B cell (primary cell): Measurements from ENCODE around the gene PIGT. TPM values are rescaled to one million over a fixed set of nuclear protein-coding genes. Genes with fewer than 3 reads are reported as not detected.

Experiments used
- ATAC-seq: fragments of 200-7000 bp; cut with Tn5 transposase; one replicate; pipeline ENCODE4 v1.10.0; 2021; ENCODE audit warnings: low read depth, mild to moderate bottlenecking, moderate number of reproducible peaks, moderate library complexity
- CTCF ChIA-PET: fragments of 350-600 bp; sonication (Branson Sonifier 250); formaldehyde crosslinking; loops from one replicate; lab custom pipeline; 2021; ENCODE audit warnings: antibody characterized with exemption, inconsistent platforms; lab: Charles Lee
- POLR2A ChIA-PET: fragments of 350-600 bp; sonication (Branson Sonifier 250); formaldehyde crosslinking; loops from one replicate; lab custom pipeline; 2021; ENCODE audit warnings: antibody characterized with exemption; lab: Charles Lee
- DNase-seq: peaks from one replicate; pipeline ENCODE4 v3.0.0; 2013
- H2AFZ ChIP-seq: 2 replicates; pipeline ENCODE4 v1.6.1; 2012; ENCODE audit warnings: mild to moderate bottlenecking, low read depth, low read length; ENCODE audit not compliant: insufficient read depth, poor library complexity, severe bottlenecking
- H3K27ac ChIP-seq, 2 donors: 1 replicate in 1 of 2; 2 replicates in 1 of 2; pipeline ENCODE4 v1.5.1; 2012 to 2013; ENCODE audit warnings: low read length in 2 of 2, mild to moderate bottlenecking in 2 of 2, moderate library complexity in 1 of 2
- H3K27me3 ChIP-seq, 4 experiments: fragments of 200-600 bp in 1 of 4; sonication (generic) in 1 of 4; replicated peaks in 1 of 4; 1 replicate in 2 of 4; 2 replicates in 2 of 4; pipeline versions ENCODE4 v1.6.1 to v1.7.0; 2013 to 2016; ENCODE audit warnings: low read length in 3 of 4, mild to moderate bottlenecking in 2 of 4, mixed read lengths in 1 of 4, moderate library complexity in 1 of 4; ENCODE audit not compliant: insufficient read depth in 4 of 4, control insufficient read depth in 3 of 4; ENCODE audit errors: control extremely low read depth in 1 of 4
- H3K36me3 ChIP-seq, 2 experiments: replicated peaks in 1 of 2; 1 replicate in 1 of 2; 2 replicates in 1 of 2; pipeline versions ENCODE4 v1.6.1 to v1.7.1; 2013; ENCODE audit warnings: low read length in 1 of 2; ENCODE audit not compliant: insufficient read depth in 2 of 2, control insufficient read depth in 1 of 2; ENCODE audit errors: control extremely low read depth in 1 of 2, extremely low read depth in 1 of 2
- H3K4me1 ChIP-seq, 2 donors: fragments of 200-600 bp in 1 of 2; sonication (generic) in 1 of 2; 1 replicate in 1 of 2; 2 replicates in 1 of 2; pipeline versions ENCODE4 v1.5.1 to v1.6.1; 2013 to 2017; ENCODE audit warnings: low read length in 2 of 2; ENCODE audit not compliant: control insufficient read depth in 2 of 2, insufficient read depth in 2 of 2
- H3K4me2 ChIP-seq: replicated peaks from 2 replicates; pipeline ENCODE3; 2012; ENCODE audit warnings: mild to moderate bottlenecking, low read depth, low read length; ENCODE audit not compliant: poor library complexity, severe bottlenecking
- H3K4me3 ChIP-seq, 5 experiments: fragments of 200-600 bp in 1 of 5; sonication (generic) in 1 of 5; 1 replicate in 3 of 5; 2 replicates in 2 of 5; pipeline versions ENCODE4 v1.5.1 to v1.7.0; 2011 to 2016; ENCODE audit warnings: low read length in 4 of 5, mild to moderate bottlenecking in 4 of 5, low read depth in 2 of 5, control low read depth in 1 of 5, moderate library complexity in 1 of 5; ENCODE audit not compliant: insufficient read depth in 1 of 5; ENCODE audit errors: control extremely low read depth in 1 of 5, extremely low read depth in 1 of 5
- H3K79me2 ChIP-seq: fragments of 200-600 bp; sonication (generic); one replicate; pipeline ENCODE4 v1.6.0; 2016; ENCODE audit warnings: low read length; ENCODE audit not compliant: control insufficient read depth, insufficient read depth
- H3K9ac ChIP-seq: fragments of 200-600 bp; sonication (generic); 2 replicates; pipeline ENCODE4 v1.6.1; 2017; ENCODE audit warnings: mild to moderate bottlenecking, low read length, moderate library complexity
- H3K9me3 ChIP-seq, 3 donors: one replicate each; pipeline versions ENCODE4 v1.6.1 to v1.7.1; 2013; ENCODE audit warnings: low read length in 2 of 3; ENCODE audit not compliant: control insufficient read depth in 2 of 3, insufficient read depth in 1 of 3; ENCODE audit errors: control extremely low read depth in 1 of 3
- H4K20me1 ChIP-seq: 2 replicates; pipeline ENCODE4 v1.6.0; 2012; ENCODE audit warnings: mild to moderate bottlenecking, low read length; ENCODE audit not compliant: insufficient read depth, control insufficient read depth, poor library complexity, severe bottlenecking
- H3K27ac Mint-ChIP-seq: one replicate; pipeline ENCODE4 v1.8.0; 2021; ENCODE audit warnings: mixed read lengths
- H3K27me3 Mint-ChIP-seq: one replicate; pipeline ENCODE4 v1.8.0; 2021; ENCODE audit warnings: mixed read lengths
- H3K4me1 Mint-ChIP-seq: one replicate; pipeline ENCODE4 v1.8.0; 2021; ENCODE audit warnings: mixed read lengths
- H3K4me3 Mint-ChIP-seq: one replicate; pipeline ENCODE4 v1.8.0; 2021; ENCODE audit warnings: mixed read lengths
- H3K9me3 Mint-ChIP-seq: one replicate; pipeline ENCODE4 v1.8.0; 2022; ENCODE audit warnings: mixed read lengths; ENCODE audit not compliant: insufficient read depth
- EZH2 ChIP-seq: IDR thresholded peaks from 2 replicates; pipeline ENCODE4 v1.6.1; 2012; ENCODE audit warnings: borderline replicate concordance, low read depth, mild to moderate bottlenecking, moderate library complexity, low read length; ENCODE audit not compliant: insufficient read depth, poor library complexity, severe bottlenecking
- WGBS: methylation state at CpG from one replicate; pipeline ENCODE4 v1.1.5; 2013; ENCODE audit warnings: missing lambda C conversion rate; ENCODE audit not compliant: insufficient coverage; 5-methylcytosine and 5-hydroxymethylcytosine counted together
- intact Hi-C: fragments of 100-400 bp; cut with micrococcal nuclease; formaldehyde crosslinking; loops from one replicate; pipeline ENCODE4 v1.10.0; 2022
- polyA plus RNA-seq: library from polyadenylated mRNA; depleted of rRNA; stranded (reverse); fragments of >200 nt; gene quantifications from 2 replicates; pipeline ENCODE4 v1.2.3, GENCODE V29; 2012
- total RNA-seq, 2 donors: library from RNA; stranded (reverse); fragments of 120-200 nt in 1 of 2; gene quantifications; 1 replicate in 1 of 2; 2 replicates in 1 of 2; pipeline versions ENCODE4 v1.2.3 to v1.2.4, GENCODE V29; 2013 to 2022
- TF ChIP-seq, protein P1 (sequence below): fragments of 200-600 bp; IDR thresholded peaks from one replicate; pipeline ENCODE4 v1.8.0; 2022; ENCODE audit warnings: antibody characterized with exemption, mild to moderate bottlenecking

The PIGT gene
- total and polyA plus RNA-seq, 2 donors (not counting 1 experiment from before 2014, with no cell fraction given) = 51.6 to 106 TPM

DNA sequence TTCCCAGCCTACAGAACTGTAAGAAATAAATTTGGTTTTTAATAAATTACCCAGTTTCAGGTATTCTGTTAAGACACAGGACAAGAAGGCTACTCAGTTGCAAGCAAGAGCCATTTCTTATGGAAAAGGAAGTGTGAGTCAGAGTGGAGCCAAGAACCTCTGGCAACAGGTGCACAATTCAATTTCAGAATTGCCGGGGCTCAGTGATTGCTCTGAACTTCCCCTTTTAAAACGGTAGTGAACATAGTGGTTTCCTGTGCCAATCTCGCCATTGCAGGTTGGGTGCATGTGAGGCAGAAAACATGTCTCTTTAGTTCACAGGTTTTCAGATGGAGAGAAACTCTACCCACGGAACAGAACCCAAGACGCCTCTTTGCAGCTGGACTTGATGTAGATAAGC is 16.4 kb downstream of the PIGT start:
- H3K4me1 Mint-ChIP-seq = peaks cover 36% of the 10 kb centered on the region

DNA sequence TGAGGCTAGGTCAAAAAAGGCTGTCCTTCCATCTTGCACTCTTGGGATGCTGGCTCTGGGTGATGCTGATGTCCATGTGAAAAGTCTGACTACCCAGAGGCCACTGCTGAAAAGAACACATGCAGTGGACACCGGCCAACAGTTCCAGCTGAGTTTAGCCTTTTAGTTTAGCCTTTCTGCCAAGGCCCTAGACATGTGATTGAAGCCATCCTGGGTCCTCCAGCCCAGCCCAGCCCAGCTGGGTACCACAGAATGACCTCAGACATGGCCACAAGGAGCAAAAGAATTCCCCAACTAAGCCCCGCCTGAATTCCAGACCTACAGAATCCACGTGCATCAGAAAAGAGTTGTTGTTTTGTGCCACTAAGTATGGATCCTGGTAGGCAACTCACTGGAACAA is 17.4 kb downstream of the PIGT start:
- Mint-ChIP-seq H3K4me3 (peak overlapping the region; percentile 30), H3K27ac (no peak overlapping the region), H3K27me3 (no peaks in the 10 kb centered on the region), H3K9me3 (peaks cover 2% of the 10 kb centered on the region), H3K4me1 (peaks cover 36% of the 10 kb centered on the region)
- Histone ChIP-seq H3K9ac (no peak overlapping the region), H3K9me3 (peaks cover 0 to 4% (median 2%) of the 10 kb centered on the region in 3 donors), H3K4me1 (peaks cover 33 to 39% of the 10 kb centered on the region in 2 donors), H3K4me2 (no peak overlapping the region), H2AFZ (no peak overlapping the region), H3K27ac (no peak overlapping the region), H3K79me2 (no peaks in the 10 kb centered on the region), H4K20me1 (no peaks in the 10 kb centered on the region), H3K36me3 (peaks cover 0 to under 1% of the 10 kb centered on the region in 2 experiments), H3K4me3 (no peak overlapping the region), H3K27me3 (no peaks in the 10 kb centered on the region)
- no peak for TF ChIP-seq EZH2
- TF ChIP-seq, protein P1, sequence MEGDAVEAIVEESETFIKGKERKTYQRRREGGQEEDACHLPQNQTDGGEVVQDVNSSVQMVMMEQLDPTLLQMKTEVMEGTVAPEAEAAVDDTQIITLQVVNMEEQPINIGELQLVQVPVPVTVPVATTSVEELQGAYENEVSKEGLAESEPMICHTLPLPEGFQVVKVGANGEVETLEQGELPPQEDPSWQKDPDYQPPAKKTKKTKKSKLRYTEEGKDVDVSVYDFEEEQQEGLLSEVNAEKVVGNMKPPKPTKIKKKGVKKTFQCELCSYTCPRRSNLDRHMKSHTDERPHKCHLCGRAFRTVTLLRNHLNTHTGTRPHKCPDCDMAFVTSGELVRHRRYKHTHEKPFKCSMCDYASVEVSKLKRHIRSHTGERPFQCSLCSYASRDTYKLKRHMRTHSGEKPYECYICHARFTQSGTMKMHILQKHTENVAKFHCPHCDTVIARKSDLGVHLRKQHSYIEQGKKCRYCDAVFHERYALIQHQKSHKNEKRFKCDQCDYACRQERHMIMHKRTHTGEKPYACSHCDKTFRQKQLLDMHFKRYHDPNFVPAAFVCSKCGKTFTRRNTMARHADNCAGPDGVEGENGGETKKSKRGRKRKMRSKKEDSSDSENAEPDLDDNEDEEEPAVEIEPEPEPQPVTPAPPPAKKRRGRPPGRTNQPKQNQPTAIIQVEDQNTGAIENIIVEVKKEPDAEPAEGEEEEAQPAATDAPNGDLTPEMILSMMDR = no peak
- no peak for ATAC-seq
- 93% methylated on average over 1 of the region's 3 CpGs for WGBS
- no peak for DNase-seq
- intact Hi-C loops = no loop called here
- CTCF ChIA-PET = interaction anchor here (7.6 to 15.7 kb wide), 2 partner anchors 14 to 64 kb away, joined by 98 to 814 read pairs; partner anchors contain the start of genes PIGT, SYS1 and TP53TG5
- POLR2A ChIA-PET = interaction anchor here (0.7 kb wide), 1 partner anchor 70 kb away, joined by 3 read pairs; the partner anchor contains the start of gene SYS1

More for the DNA sequence above, 16.4 kb downstream of the PIGT start:
- H3K9me3 ChIP-seq = peaks cover 0 to 4% (median 2%) of the 10 kb centered on the region in 3 donors
- peaks cover 33 to 39% of the 10 kb centered on the region in 2 donors for H3K4me1 ChIP-seq
- ATAC-seq (peak; percentile 65), DNase-seq (peak; percentile 85)
- 0% methylated on average over 3 of the region's 5 CpGs for WGBS
- no peak overlapping the region for H2AFZ ChIP-seq
- H3K9ac ChIP-seq = no peak overlapping the region
- peaks cover 1 to 5% of the 10 kb centered on the region in 2 experiments for H3K36me3 ChIP-seq
- CTCF ChIA-PET = interaction anchor here (7.6 to 15.7 kb wide), 2 partner anchors 13 to 63 kb away, joined by 98 to 814 read pairs; partner anchors contain the start of genes PIGT, SYS1 and TP53TG5
- POLR2A ChIA-PET = interaction anchor here (0.7 to 1.0 kb wide), 2 partner anchors 63 to 69 kb away, joined by 3 read pairs; partner anchors contain the start of gene SYS1
- Mint-ChIP-seq H3K4me3 (peak overlapping the region; percentile 52), H3K9me3 (peaks cover 2% of the 10 kb centered on the region), H3K27me3 (no peaks in the 10 kb centered on the region), H3K27ac (peak overlapping the region; percentile 76)
- peak overlapping the region in 1 of 5 experiments; percentile 16 for H3K4me3 ChIP-seq
- no peaks in the 10 kb centered on the region for H3K27me3 ChIP-seq
- peak overlapping the region in 1 of 2 donors; percentile 55 for H3K27ac ChIP-seq
- peak overlapping the region; percentile 51 for H3K4me2 ChIP-seq
- TF ChIP-seq, protein P1 = no peak
- TF ChIP-seq EZH2 = no peak
- no peaks in the 10 kb centered on the region for H4K20me1 ChIP-seq
- H3K79me2 ChIP-seq = no peaks in the 10 kb centered on the region
- intact Hi-C loops = loop anchor here (1.0 kb wide), 1 partner anchor 16 kb away; the partner anchor contains the start of gene PIGT
